SH-SY5Y (cell line): Measurements from ENCODE around the gene IQCN.

Source experiments
- GATA2 ChIP-seq: IDR thresholded peaks from 2 replicates; pipeline ENCODE4 v1.6.1; 2011; ENCODE audit warnings: mild to moderate bottlenecking, low read depth, low read length
- GATA3 ChIP-seq: IDR thresholded peaks from 2 replicates; pipeline ENCODE4 v1.6.1; 2011; ENCODE audit warnings: low read depth, mild to moderate bottlenecking, low read length, moderate library complexity

GRCh38 chr19:18249834-18250233 is 24.4 kb downstream of the IQCN start:
- TF ChIP-seq GATA3 (no peak), GATA2 (no peak)
